Measurements from ENCODE around the gene CNTNAP1. TPM values are rescaled to one million over a fixed set of nuclear protein-coding genes. Genes with fewer than 3 reads are reported as not detected.

CNTNAP1 gene
- 10.5 TPM for total RNA-seq

- Histone ChIP-seq H3K9me3 (no peaks in the 10 kb centered on the region), H3K4me1 (peaks cover 29 to 44% of the 10 kb centered on the region in 2 donors), H3K27ac (peak within 1 kb of the TSS; percentile 28 to 65), H3K4me3 (peak within 1 kb of the TSS; percentile 46 to 66), H3K27me3 (no peaks in the 10 kb centered on the region), H3K36me3 (peaks cover 0 to 2% of the 10 kb centered on the region in 2 donors)
- DNase-seq (ENCODE audit: low spot score in 2 of 2): peak in 1 of 2 donors; percentile 85
- intact Hi-C loops (cut with DNase I): no loop called here
- TF ChIP-seq CTCF (IDR thresholded peaks at IDR 0.05): no peak
These were observed at the start of gene CNTNAP1 for GRCh38 chr17:42681976-42682721. TSS of gene CNTNAP1 (plus strand) at chr17:42682531. CDS start at chr17:42682830, 299 bp downstream.

- no peak overlapping the region for H3K4me3 ChIP-seq
- no peaks in the 10 kb centered on the region for H3K36me3 ChIP-seq
- no peak for DNase-seq (ENCODE audit: low spot score in 2 of 2)
- no peak for TF ChIP-seq CTCF (IDR thresholded peaks at IDR 0.05)
- H3K9me3 ChIP-seq: no peaks in the 10 kb centered on the region
- H3K27ac ChIP-seq: no peak overlapping the region
- intact Hi-C loops (cut with DNase I): no loop called here
- no peaks in the 10 kb centered on the region for H3K4me1 ChIP-seq
- H3K27me3 ChIP-seq: no peaks in the 10 kb centered on the region
These were observed 49.3 kb upstream of the CNTNAP1 start for GRCh38 chr17:42632949-42633444.

- intact Hi-C loops (cut with DNase I): no loop called here
- H3K4me3 ChIP-seq: no peak overlapping the region
- no peak for TF ChIP-seq CTCF (IDR thresholded peaks at IDR 0.05)
- H3K27ac ChIP-seq: no peak overlapping the region
- no peaks in the 10 kb centered on the region for H3K9me3 ChIP-seq
- no peaks in the 10 kb centered on the region for H3K36me3 ChIP-seq
- H3K4me1 ChIP-seq: no peaks in the 10 kb centered on the region
- H3K27me3 ChIP-seq: no peaks in the 10 kb centered on the region
- no peak for DNase-seq (ENCODE audit: low spot score in 2 of 2)
These were observed 42.7 kb upstream of the CNTNAP1 start for GRCh38 chr17:42639525-42640113.

GRCh38 chr17:42640121-42640520, 42.2 kb upstream of the CNTNAP1 start:
- H3K4me1 ChIP-seq: no peaks in the 10 kb centered on the region
- H3K27me3 ChIP-seq: no peaks in the 10 kb centered on the region
- no peaks in the 10 kb centered on the region for H3K36me3 ChIP-seq
- no peak overlapping the region for H3K4me3 ChIP-seq
- intact Hi-C loops (cut with DNase I): no loop called here
- DNase-seq (ENCODE audit: low spot score in 2 of 2): no peak
- no peaks in the 10 kb centered on the region for H3K9me3 ChIP-seq
- no peak overlapping the region for H3K27ac ChIP-seq
- TF ChIP-seq CTCF (IDR thresholded peaks at IDR 0.05): no peak

GRCh38 chr17:42642336-42642735, 40.0 kb upstream of the CNTNAP1 start:
- H3K4me3 ChIP-seq: no peak overlapping the region
- no peak for DNase-seq (ENCODE audit: low spot score in 2 of 2)
- no peaks in the 10 kb centered on the region for H3K9me3 ChIP-seq
- TF ChIP-seq CTCF (IDR thresholded peaks at IDR 0.05): no peak
- no peaks in the 10 kb centered on the region for H3K27me3 ChIP-seq
- no peaks in the 10 kb centered on the region for H3K4me1 ChIP-seq
- intact Hi-C loops (cut with DNase I): no loop called here
- H3K27ac ChIP-seq: no peak overlapping the region
- H3K36me3 ChIP-seq: no peaks in the 10 kb centered on the region
